ENCODE measurements around the gene TJP1. TPM values are rescaled to one million over a fixed set of nuclear protein-coding genes. Genes with fewer than 3 reads are reported as not detected.

TJP1 gene
- total RNA-seq, 1 experiment from 2014 or later, result 129 TPM

- Mint-ChIP-seq H3K4me1 (peaks cover 69% of the 10 kb centered on the region), H3K27ac (peak overlapping the region; percentile 77)
Measured at GRCh38 chr15:29812384-29812694, 9.9 kb downstream of the TJP1 start.

More at GRCh38 chr15:29812384-29812694, 9.9 kb downstream of the TJP1 start:
- H3K9me3 Mint-ChIP-seq, result no peaks in the 10 kb centered on the region
- ATAC-seq (no peak; the same call in 1 of the 2 replicates), DNase-seq (ENCODE audit: low spot score) (no peak)
- no peak for TF ChIP-seq ZBTB21 (CRISPR knock-in tag; IDR thresholded peaks at IDR 0.05; ENCODE audit: borderline replicate concordance)
- no peak for TF ChIP-seq ZNF138 (CRISPR knock-in tag; conservative IDR thresholded peaks at IDR 0.05)
- no peak for TF ChIP-seq ARID4B (CRISPR knock-in tag; IDR thresholded peaks at IDR 0.05; ENCODE audit: borderline replicate concordance)
- TF ChIP-seq E2F4 (CRISPR knock-in tag; IDR thresholded peaks at IDR 0.05; ENCODE audit: borderline replicate concordance, low read depth), result no peak
- TF ChIP-seq ETV6 (CRISPR knock-in tag; IDR thresholded peaks at IDR 0.05), result no peak
- no peak for TF ChIP-seq ZNF281 (CRISPR knock-in tag; IDR thresholded peaks at IDR 0.05)
- no peak for TF ChIP-seq ZNF416 (CRISPR knock-in tag; IDR thresholded peaks at IDR 0.05)
- TF ChIP-seq ZNF532 (CRISPR knock-in tag; IDR thresholded peaks at IDR 0.05; ENCODE audit: borderline replicate concordance), result no peak
- no peak for TF ChIP-seq CREB1 (CRISPR knock-in tag; IDR thresholded peaks at IDR 0.05)
- TF ChIP-seq ZSCAN18 (CRISPR knock-in tag; IDR thresholded peaks at IDR 0.05), result no peak
- no peak for TF ChIP-seq TP53 (CRISPR knock-in tag; IDR thresholded peaks at IDR 0.05)
- no peak for TF ChIP-seq HMGXB4 (CRISPR knock-in tag; IDR thresholded peaks at IDR 0.05)
- no peak for TF ChIP-seq CDX4 (CRISPR knock-in tag; IDR thresholded peaks at IDR 0.05; ENCODE audit: borderline replicate concordance)
- TF ChIP-seq SMAD4 (CRISPR knock-in tag; IDR thresholded peaks at IDR 0.05), result no peak
- no peak for TF ChIP-seq ZMAT4 (CRISPR knock-in tag; IDR thresholded peaks at IDR 0.05)
- H3K27me3 Mint-ChIP-seq (ENCODE audit: low read depth), result no peaks in the 10 kb centered on the region
- ChIA-PET POLR2A (no interaction called here), CTCF (interaction anchor here (1.0 to 1.5 kb wide), 2 partner anchors 113 to 114 kb away, joined by 3 read pairs; no protein-coding TSS in a partner anchor)
- no peak overlapping the region for H3K4me3 Mint-ChIP-seq
- peaks cover under 1% of the 10 kb centered on the region; the same call in 1 of the 2 replicates for H3K36me3 Mint-ChIP-seq
